GM19463 (cell line): Measurements from ENCODE around the gene SNX22.
"Not testable (repeated sequence)": the region's sequence is repeated elsewhere in the genome, so short reads cannot be mapped to it uniquely, and the experiment has no call there.

ENCODE experiments used
- ATAC-seq: cut with Tn5 transposase; IDR thresholded peaks from one replicate; pipeline ENCODE4 v1.9.1; 2021; ENCODE audit warnings: mild to moderate bottlenecking, moderate library complexity; ENCODE audit not compliant: unreplicated experiment

The SNX22 gene

DNA sequence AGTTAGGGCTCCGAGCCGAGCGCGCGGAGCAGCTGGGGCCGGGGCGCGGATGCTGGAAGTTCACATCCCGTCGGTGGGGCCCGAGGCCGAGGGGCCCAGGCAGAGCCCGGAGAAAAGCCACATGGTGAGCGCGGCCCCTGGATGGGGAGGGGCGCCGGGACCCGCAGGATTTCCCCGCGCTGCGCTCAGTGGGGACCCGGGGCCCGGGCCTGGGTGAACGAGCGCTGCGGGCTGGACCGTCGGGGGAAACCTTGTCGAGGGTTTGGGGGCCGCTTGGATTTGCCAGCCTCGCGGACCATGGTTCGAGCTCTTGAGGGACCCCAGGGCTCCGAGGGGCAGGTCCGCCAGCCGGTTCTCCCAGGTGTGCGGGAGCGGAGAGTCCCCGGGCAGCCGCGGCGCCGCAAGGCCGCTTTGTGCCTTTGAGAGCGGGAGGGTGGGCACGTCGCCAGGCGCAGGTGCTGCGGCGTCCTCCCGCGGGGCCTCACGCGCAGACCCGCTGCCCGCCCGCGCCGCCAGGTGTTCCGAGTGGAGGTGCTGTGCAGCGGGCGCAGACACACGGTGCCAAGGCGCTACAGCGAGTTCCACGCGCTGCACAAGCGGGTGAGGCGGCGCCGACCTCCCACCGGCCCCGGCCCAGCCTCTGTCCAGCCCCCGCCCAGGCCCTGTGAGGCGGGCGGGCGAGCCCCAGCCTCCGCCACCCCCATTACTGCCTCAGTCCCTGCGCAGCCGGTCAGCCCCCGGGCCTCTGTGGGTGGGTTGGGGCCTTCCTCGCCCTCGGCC lies at the start of gene SNX22:
TSS of gene SNX22 (plus strand) at position 5 of the 780 bp plus-strand sequence. CDS start at position 50, 45 bp downstream.
- peak; percentile 3 for ATAC-seq

DNA sequence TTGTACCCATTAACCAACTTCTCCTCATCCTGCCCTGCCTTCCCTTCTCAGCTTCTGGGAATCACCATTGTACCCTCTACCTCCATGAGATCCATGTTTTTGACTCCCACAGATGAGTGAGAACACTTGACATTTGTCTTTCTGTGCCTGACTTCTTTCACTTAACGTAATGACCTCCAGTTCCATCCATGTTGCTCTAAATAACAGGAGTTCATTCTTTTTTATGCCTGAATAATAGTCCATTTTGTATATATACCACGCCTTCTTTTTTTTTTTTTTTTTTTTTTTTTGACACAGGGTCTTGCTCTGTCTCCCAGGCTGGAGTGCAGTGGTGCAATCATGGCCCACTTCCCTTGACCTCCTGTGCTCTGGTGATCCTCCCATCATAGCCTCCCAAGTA lies 49.0 kb upstream of the SNX22 start:
- ATAC-seq = no peak

DNA sequence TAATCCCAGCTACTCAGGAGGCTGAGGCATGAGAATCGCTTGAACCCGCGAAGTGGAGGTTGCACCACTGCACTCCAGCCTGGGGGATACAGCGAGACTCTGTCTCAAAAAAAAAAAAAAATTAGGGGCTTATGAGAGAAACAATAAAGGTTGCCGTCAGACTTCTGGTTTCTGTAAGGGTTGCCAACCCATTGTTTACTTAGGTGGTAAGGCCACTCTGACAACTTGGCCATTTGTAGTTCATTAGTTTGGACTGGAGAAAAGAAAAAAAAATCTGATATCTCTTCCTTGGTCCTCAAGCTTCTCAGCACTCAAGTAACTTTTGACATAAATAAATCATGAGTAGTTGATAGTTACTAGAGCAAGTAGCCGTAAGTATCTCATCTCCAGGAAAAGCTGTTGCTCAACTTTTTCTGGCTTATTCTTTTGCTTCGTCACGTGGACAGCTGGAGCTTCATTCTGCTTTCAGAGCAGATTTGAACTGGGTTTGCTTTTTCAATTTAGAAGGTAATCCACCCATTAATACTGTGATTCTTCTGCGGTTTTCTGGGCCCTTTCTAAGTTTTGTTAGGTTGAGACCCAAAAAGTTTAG lies 46.3 kb upstream of the SNX22 start:
- ATAC-seq = no peak

DNA sequence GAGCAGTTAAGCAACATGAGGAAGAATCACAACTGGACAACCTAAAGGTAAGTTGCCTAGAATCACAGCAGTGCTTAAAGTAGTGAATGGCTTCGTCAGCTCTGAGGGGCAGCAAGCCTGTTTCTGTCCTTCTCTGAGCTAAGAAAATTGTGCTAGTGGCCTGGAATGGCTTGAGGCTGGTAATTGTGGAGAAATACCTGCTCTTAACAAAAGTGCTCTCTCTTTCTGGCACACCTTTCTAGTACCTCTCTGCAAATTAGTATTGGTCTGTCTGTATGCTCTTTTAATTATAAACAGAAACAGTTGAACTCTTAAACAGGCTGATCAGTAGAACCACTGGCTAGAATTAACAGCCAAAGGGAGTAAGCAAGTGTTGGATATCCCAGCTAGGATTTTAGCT lies 44.2 kb upstream of the SNX22 start:
- no peak for ATAC-seq

DNA sequence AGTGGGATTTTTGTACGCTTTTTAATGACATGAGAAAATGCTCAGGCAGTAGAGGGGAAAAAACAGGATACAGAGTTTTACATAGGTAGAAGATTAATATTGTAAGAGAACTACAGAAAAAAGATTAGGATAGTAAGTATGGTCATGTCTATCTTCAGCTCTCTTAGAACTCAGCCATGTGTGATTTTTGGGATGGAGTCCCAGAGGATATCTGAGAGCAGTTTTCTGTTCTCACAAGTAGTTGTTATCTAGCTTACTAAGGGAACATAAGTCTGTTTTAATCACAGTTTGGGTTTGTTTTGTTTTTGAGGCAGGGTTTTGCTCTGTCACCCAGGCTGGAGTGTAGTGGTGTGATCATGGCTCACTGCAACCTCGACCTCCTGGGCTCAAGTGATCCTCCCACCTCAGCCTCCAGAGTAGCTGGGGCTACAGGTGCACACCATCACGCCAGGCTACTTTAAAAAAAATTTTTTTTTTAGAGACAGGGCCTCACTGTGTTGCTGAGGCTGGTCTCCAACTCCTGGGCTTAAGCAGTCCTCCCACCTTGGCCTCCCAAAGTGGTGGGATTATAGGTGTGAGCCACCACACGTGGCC lies 41.3 kb upstream of the SNX22 start:
- not testable (repeated sequence) for ATAC-seq

DNA sequence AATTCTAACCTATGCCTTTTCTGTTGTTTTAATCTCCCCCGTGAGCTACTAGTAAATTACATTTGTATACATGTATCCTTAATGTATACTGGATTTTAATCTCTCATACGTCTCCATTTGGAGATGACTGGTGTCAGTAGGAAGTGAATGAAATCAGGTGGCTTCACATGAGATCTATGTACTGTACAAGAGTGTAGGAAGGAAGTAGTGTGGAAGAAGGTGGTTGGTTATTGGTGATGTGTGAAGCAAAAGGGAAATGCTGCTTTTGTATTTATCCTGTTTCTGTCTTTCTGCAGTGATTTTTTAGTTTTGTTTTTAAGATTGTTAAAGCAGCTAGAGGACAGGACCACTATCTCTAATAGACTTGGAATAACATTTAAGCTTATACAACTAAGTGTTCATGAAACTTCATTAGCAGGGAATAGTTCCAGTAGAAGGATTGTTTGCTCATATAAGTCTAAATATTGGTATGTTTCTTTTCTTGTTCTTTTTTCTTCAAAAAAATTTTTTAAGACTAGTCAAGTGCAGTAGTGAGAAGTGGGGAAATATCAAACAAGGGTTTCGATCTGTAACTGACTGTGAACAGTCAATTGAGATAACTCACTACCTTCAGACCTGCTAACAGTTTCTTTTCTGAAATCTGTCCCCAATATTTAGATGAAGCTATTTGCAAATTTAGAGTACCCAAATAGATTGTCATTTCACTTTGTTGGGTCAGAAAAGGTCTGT lies 40.4 kb upstream of the SNX22 start:
- ATAC-seq = no peak

DNA sequence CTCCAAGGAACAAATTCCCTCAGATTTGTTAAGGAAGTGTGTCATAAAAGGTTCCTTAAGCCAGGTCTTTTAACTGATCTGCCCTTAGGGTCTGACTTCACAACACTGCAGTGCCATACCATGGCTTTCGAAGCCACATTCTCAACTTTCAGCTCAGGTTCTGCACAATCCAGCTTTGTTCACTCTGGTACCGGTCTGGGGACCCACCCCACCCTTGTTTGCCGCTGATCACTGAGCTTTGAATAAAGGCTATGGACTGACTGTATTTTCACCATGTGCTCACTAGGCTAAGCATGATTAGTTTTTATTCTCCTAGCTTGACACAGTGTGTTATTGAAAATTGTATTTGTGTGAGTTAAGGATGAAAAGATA lies 39.9 kb upstream of the SNX22 start:
- ATAC-seq = no peak

DNA sequence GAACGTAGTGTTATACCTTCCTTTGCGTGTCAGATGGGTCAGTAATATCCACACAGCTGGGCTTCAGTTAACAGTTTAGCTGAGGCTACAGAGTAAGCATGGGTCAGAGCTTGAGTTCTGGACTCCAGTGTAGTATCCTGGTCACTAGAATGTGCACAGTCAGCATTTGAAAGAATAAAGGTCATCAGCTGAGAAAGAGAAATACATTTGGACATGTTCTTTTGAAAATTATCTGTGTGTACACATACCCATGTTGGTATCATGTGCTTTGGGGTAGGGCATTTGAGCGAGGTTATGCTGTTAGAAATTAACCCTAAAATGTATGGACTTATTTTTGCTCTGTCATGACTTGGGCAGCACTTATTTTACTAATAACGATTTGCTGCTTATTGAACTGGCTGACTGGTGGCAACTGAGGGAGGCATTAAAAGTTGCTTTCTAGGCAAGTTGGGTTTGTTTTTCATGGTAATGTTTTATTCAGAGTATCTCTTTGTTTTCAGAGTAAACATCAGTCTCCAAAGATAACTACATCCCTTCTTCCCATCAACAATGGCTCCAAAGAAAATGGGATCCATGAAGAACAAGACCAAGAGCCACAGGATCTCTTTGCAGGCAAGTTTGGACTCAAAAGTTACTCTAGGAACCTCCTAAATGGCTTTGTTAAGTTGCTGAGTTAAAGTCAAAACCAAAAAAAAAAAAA lies 39.3 kb upstream of the SNX22 start:
- ATAC-seq = no peak

DNA sequence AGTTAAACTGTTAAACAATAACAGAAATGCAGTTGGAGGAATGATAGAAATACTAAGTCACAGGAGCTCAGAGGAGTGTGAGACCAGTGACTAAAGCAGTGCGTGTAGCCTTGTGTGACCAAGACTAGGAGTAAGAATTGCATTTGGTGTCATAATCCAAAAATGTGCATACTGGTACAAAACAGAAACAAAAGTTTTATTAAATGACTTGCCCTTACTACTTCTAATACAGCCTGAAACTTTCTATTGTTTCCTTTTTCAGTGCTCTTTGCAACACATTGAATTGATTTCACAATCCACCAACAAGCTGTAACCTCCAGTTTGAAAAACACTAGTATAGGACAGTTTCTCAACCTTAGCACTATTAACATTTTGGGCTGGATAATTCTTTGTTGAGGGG lies 38.6 kb upstream of the SNX22 start:
- no peak for ATAC-seq

DNA sequence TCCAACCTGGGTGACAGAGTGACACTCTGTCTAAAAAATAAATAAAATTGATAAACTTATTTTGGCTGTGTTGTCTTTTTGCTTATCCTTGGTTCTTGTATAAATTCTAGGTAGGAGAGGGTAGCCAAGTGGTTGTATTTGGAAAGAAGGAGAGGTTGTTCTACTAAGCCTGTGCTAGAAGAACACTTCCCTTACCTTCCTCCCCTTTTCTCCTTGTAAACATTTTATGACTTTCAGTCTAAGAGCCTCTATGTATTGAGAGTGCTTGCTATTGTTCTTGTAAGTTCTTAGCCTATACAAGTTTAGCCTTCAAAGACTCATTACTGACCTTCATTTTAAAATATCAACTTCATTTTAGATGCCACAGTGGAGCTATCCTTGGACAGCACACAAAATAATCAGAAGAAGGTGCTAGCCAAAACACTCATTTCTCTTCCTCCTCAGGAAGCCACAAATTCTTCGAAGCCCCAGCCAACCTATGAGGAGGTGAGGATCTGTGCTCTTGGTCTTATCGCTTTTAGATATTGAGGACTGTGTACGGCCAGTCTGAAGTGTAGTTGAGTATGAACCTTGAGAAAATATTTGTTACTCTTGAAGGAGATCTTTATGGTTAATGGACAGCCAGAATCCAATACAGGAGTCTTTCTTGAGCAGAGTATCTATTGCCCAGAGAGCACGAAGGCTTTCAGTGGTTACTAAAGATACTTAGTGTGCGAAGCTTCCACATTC lies 33.6 kb upstream of the SNX22 start:
- ATAC-seq = no peak

DNA sequence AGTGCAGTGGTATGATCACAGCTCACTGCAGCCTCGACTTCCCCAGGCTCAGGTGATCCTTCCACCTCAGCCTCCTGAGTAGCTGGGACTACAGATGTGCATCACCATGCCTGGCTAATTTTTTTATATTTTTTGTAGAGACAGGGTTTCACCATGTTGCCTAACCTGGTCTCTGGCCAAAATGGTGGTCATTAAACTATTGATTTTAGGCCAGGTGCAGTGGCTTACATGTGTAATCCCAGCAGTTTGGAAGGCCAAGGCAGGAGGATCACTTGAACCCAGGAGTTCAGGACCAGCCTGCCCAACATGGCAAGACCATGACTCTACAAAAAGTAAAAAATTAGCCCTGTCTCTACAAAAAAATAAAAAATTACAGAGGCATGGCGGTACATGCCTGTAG lies 31.2 kb upstream of the SNX22 start:
- ATAC-seq = not testable (repeated sequence)

DNA sequence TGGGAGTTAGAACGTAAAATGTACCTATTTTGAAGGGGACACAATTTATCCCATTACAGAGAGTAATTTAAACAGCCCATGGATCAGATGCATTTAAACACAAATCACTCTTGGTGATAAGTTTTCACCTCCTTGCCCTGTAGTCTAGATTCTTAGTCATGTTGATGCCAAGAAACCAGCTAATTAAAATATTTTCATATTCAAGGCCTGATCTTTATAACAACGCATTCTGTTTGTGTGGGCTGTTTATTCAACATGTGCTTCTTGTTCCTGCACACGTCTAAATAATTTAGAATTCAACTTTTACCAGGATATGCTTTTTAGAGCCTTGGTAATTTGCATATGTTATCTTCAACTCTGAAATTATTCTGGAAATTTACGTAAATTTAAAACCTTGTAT lies 29.9 kb upstream of the SNX22 start:
- ATAC-seq = no peak

DNA sequence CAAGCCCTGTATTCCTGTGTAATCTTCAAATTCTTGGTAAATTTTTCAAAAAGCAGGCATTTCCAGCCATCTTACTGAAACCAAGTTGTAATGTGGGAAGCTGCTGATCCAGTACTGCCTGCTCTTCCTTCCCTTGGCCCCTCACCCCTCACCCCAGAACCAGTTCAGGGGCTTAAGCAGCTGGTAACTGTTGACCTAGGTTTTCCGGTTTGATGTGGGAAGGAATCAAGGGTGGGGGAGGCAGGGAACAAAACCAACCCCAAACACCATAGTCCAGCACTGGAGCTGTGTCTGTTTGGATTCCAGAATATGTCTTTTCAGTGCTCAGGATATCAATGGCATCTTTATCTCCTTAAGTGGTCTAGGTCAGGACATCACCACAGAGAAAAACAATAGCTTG lies 29.1 kb upstream of the SNX22 start:
- ATAC-seq = no peak

DNA sequence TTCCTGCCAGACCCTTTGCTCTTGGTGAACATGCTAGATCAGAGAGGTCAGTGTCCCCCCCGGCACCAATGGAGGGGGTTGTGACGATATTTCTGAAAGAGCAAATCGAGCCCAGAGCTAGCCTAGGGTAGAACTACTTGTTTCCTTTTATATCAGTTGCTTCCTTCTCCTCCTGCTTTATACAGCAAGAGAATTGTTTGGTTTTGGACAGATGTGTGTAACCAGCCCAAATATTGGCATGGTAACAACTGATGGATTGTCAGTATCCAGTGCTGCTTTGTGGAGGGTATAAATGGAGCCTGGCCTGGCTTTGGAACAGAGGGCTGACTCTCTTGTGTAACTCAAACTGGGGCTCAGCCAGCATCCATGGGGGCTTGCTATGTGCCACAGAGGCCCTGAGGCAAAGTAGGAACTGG lies 28.6 kb upstream of the SNX22 start:
- ATAC-seq = no peak

DNA sequence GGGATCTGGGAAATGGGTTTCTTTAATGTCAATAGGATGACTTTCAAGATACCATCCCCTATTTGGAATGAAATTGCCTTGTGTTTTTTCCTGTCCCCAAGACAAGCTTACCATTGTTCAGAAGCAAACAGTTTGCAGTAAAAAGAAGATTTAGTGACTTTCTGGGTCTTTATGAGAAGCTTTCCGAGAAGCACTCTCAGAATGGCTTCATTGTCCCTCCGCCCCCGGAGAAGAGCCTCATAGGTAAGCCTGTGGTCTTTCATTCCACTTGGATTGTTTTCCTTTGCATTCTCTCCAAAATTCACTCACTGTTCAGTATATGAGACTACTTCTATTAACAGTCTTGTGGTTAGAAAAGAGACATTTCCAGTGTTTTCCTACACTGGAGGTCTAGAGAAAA lies 25.6 kb upstream of the SNX22 start:
- ATAC-seq = no peak

DNA sequence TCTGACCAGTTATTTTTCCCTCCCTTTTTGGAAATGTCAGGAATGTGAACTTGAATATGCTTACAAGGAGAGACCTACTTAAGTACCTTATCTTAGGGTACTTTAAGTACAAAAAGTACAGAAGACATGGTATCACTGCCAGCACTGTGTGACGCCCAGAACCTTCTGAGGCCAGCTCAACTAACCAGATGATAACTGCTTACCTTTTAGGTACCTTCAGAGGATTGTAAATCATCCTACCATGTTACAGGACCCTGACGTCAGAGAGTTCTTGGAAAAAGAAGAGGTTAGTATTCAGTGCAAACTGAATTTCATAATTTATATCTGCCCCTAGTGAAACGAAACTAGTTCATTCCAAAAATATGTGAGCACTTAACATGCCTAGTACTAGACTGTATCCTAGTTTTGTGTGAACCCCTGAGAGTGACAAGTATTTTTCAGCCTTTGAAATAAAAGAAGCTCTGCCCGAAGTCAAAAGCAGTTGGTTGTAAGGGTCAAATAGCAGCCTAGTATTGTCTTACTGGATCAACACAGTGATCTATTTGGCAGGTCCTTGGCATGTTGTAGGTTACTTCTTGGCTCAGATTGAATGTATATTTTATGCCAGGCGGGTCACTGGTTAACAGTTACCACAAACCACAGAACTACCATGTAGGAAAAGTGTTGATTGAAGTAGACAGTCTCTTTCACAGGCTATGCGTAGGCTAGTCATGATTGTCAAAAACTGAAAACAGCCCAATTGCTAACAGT lies 23.8 kb upstream of the SNX22 start:
- ATAC-seq = no peak

DNA sequence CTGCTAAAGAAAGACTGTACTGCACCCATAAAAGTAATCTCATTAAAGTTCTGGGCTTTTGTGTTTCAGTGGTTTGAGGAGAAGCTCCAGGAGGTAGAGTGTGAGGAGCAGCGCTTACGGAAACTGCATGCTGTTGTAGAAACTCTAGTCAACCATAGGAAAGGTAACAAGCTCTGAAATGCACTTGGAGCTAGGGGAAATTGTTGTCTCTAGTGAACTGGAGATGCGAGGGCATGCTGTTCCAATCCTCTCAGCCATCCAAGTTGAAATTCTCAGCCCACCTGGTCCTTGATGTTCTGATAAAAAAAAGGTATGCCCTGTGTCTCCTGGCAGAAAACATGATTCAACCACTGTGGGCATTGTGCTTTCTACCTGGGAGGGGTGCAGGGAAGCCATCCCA lies 21.4 kb upstream of the SNX22 start:
- ATAC-seq = no peak

DNA sequence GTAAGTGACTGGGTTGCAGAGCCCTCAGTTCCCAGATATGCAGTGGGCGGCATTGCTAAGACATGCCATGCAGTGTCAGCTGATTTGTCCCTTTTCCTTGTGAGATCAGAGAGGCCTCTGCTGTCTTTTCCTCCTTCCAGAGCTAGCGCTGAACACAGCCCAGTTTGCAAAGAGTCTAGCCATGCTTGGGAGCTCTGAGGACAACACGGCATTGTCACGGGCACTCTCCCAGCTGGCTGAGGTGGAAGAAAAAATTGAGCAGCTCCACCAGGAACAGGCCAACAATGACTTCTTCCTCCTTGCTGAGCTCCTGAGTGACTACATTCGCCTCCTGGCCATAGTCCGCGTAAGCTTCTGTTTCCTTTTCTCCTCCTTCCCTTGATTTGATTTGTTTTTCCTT lies 20.0 kb upstream of the SNX22 start:
- ATAC-seq = no peak

DNA sequence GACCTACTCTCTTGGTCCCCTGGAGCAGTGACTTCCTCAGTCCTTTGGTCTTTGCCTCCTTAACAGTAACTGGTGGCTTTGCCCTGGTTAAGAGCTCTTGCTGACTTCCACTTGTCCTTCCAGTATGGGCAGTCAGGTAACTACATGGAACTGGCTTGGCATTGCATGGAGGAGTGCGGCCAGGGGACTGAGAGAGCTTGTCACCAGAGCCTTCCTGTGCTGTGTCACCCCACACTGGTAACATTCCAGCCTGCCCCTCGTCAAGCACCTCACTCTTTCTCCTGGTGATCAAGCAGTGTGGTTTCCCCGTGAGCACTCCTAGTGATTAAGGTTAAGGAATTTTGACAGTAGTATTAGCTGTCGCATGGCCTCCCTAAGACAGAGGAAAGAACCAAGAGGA lies 19.3 kb upstream of the SNX22 start:
- no peak for ATAC-seq
